ENCODE measurements around the gene GJA3.

GJA3 gene

DNA sequence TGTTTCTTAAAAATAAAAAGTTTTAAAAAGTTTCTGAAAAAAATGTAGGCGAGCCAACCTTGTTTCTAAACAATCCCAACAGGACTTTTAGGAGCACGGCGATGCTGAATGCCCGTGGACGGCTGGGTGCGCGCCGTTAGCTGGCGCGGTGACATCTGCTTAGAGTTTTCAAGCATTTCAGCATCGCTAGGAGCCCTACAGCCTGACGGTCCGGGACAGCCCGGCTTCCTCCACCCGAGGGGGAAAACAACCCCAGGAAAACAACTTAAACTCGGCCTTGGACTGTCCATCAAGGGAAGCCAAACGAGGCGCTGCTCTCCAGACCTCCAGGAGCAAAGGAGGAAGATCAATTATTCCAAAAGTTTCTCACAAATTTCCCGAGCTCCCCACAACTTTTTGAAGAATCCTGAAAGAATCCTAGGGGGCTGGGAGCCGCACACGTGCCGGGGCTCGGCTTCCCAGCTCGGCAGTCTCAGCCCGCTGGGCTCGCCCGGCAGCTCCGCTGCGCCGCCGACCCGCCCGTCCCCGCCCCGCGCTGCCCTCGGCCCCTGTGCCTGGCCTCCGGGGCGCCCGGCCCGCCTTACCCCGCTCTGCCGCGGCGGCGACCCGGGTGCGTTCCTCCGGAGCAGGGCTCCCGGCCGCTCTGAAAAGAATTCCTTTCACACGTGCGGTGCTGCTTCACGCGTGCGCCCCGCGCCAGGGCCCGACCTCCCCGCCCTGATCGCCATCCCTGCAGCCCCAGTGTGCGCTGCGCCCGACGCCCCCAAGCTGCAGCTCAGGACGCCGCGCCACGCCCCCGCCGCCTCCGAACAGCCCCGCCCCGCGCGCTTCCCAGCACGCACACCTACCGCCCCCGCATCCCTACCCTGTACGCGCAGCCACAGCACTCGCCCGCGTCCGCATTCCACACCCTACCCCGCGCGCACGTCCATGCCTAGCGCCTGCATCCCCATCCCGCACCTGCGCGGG is at the start of gene GJA3:
GJA3 (minus strand) TSS at position 747 of the 969 bp plus-strand sequence. CDS start 17,764 bp downstream, outside the sequence.
- in situ Hi-C loops (cut with HindIII; ENCODE audit: low sequenced_read_pairs) = no loop called here

DNA sequence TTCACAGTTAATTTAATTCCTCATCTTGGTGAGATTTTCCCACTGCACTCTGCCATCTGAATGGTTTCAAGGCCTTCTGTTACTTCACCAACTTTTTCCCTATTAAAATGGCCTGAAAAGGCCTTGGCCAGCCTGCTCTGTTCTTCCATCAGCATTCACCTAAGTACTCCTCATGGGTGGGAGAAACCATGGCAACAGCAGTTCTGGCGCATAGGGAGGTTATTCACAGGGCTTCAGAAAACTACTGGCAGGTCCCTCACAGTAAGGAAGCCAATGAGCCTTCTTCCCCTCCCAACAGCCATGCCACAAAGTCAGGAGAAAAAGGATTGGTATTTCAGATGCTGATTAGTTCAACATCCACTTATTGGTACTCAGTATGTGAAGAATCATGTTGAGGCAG is 49.1 kb upstream of the GJA3 start:
- in situ Hi-C loops (cut with HindIII; ENCODE audit: low sequenced_read_pairs) = no loop called here

DNA sequence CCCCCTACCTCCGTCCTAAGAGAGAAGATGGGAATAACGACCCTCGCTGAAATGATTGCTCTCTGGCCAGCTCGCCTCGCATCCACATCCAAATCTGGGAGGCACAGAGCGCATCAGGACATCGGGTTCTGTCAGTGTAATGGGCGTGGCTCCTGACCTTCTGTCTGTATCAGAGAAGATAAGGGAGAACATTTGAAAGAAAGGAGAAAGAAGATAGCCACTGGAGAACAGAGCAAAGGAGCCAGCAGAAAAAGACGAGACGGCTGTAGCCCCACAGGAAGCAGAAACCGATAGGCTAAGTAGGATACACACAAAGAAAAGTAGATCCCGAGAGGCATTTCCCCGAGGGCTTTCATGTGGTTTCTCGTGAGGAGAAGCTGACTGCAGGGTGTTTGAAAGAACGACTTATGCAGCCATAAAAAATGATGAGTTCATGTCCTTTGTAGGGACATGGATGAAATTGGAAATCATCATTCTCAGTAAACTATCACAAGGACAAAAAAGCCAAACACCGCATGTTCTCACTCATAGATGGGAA is 45.9 kb upstream of the GJA3 start:
- in situ Hi-C loops (cut with HindIII; ENCODE audit: low sequenced_read_pairs) = no loop called here

DNA sequence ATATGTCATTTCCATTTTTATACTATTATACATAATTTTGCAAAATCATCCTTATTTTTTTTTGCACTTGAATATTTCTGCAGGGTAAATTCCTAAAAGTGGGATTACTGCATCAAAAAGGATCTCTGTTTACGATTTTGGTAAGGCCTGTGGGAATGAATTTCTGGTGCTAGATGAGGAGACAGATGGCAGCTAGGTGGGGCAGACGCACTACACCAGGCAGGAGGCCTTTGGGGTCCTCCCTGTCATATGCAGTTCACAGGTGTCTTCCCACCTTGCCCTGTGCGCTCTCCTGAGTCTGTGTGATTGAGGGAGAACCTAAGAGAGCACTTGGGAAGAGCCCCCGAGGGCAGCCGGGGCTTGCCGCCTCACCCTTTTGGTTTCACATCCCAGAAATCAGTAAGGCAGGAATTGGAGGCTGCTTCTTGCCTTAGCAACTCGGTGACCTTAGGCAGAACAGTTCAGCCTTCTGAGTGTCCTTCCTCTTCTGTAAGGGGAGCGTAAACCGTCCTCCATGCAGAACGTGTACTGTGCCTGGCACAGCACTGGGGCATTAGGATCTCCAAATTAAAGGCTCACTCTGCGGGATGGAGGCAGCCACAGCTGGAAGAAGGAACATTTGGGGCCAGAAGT is 45.3 kb upstream of the GJA3 start:
- in situ Hi-C loops (cut with HindIII; ENCODE audit: low sequenced_read_pairs) = no loop called here

DNA sequence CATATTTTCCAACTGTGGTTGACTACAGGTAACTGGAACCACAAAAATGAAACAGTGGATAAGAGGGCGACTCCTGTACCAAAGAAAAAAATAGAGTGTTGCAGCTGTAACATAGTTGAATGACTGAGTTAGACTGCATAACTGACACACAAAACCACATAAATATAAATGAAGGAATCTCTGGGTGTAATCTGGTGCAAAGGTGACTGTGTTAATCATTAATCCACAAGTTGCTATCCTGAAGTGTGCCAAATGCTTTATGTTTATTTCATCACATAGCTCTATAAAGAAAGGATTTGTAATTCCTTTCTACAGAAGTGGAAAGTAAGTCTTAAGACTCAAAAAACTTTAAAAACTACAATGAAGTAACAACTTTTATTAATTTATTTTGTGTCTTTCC is 37.9 kb upstream of the GJA3 start:
- in situ Hi-C loops (cut with HindIII; ENCODE audit: low sequenced_read_pairs) = loop anchor here (5.0 to 25.0 kb wide), 4 partner anchors 34 to 706 kb away; partner anchors contain the start of genes GJB6, IL17D and XPO4

DNA sequence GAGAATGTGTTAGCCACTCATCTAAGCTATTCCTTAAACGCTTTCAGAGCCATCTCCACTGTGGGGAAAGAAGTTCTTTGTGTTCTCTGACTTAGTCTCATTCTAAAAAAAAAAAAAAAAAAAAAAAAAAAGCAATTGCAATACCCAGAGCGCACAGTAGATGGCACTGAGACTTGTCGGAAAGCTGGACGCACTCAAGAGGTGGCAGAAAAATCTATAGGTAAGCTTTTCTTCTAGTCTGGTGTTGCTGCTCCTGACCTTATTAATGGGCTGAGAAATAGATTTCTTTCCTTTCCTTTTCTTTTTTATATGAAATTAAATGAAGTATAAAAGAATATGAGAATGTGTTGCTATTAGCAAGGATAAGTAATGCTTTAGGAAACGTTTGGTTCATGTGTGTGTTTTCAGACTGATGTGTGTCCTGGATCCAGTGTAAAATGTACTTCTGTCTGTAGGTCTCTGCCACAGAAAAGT is 36.5 kb upstream of the GJA3 start:
- in situ Hi-C loops (cut with HindIII; ENCODE audit: low sequenced_read_pairs) = loop anchor here (5.0 to 25.0 kb wide), 4 partner anchors 35 to 707 kb away; partner anchors contain the start of genes GJB6, IL17D and XPO4

DNA sequence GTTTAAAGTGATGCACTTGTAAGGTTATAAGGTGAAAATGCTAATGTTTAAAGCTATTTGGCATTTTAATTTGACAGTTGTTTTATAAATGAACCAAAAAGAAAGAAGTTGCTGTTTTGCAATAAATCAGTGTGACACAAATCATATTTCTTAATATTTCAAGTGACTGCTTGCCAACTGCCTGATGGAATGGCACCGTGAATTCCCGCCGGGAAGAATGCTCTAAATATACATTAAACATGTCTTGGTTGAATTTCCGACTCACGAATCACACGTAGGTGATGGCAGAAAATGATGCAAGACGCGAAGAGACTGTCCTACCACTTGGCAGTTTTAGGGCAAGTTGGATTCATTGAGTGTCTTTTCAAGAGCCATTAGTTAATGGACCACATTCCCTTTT is 34.9 kb upstream of the GJA3 start:
- in situ Hi-C loops (cut with HindIII; ENCODE audit: low sequenced_read_pairs) = loop anchor here (5.0 to 25.0 kb wide), 4 partner anchors 36 to 709 kb away; partner anchors contain the start of genes GJB6, IL17D and XPO4

DNA sequence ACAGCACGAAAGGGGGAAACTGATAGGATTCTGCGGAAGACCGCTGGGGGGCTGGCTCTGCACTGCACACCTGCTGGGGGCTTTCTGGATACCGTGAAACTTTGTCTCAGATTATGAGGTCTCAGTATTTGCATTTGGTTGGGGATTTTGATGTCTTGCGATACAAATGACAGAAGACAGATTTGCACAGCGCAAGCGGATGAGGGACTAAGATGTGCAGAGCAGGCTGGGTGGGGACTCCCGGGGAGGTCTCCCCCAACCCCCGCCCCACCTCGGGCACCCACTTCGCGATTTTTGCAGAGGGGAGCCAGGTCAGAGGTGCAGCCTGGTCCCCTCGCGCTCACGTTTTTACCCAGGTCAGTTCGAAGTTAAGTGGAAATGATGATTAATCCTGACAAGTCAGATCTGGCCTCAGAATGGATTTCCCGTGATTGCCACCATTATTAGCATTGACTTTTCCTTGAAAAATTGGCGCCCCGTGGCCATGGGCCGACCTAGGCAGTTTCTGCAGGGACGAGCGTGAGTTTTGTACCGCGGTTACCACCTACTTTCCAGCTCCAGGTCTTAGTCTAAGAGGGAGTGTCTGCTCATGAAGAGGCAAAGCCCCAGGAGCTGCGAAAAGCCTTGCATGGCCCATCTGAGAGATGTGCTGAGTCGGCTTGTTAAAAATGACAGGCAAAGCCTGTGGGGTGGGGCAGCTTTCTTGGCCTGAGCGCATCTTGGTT is 33.2 kb upstream of the GJA3 start:
- in situ Hi-C loops (cut with HindIII; ENCODE audit: low sequenced_read_pairs) = loop anchor here (5.0 to 25.0 kb wide), 5 partner anchors 93 to 711 kb away; partner anchors contain the start of genes IL17D and XPO4

DNA sequence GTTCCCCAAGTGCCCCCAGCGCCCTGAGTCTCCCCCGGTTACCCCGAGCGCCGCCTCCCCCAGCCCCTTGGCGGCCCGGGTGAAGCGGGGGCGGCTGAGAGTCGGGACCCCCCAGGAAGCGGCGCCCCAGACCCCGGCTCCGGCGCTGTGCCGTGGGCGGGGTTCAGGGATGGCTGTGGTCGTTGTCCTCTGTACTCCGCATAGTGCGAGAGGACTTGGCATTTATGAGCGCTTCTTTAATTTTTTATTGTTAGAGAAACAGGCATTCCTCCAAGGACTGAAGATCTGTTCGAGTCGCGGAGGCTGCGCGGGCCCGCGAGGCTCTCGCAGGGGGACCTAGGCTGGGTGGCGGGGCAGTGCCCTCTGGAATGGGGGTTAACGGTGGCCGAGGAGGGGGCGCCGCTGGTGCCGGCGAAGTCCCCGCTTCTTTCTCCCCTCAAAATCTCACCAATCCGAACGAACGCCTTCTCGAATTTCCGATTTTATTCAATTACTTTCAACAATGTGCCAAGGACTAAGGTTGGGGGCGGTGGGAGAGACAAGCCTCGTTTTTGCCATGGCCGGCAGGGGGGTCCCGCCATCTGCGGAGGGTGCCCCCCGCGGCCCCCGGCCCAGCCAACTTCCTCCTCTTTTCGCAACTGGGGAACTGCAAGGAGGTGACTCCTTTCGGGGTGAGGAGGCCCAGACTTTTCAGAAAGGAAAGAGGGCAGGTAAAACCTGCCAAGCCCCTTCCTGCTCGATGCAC is 32.5 kb upstream of the GJA3 start:
- in situ Hi-C loops (cut with HindIII; ENCODE audit: low sequenced_read_pairs) = loop anchor here (5.0 to 25.0 kb wide), 5 partner anchors 94 to 711 kb away; partner anchors contain the start of genes IL17D and XPO4

DNA sequence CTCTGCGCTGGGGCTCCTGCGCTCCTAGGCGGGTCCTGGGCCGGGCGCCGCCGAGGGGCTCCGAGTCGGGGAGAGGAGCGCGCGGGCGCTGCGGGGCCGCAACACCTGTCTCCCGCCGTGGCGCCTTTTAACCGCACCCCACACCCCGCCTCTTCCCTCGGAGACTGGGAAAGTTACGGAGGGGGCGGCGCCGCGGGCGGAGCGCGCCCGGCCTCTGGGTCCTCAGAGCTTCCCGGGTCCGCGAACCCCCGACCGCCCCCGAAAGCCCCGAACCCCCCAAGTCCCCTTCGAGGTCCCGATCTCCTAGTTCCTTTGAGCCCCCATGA is 31.9 kb upstream of the GJA3 start, which contains the start of gene GJB2:
GJB2 (minus strand) TSS at position 103 of the 326 bp plus-strand sequence. CDS start 3,357 bp downstream, outside the sequence.
- in situ Hi-C loops (cut with HindIII; ENCODE audit: low sequenced_read_pairs) = loop anchor here (5.0 to 25.0 kb wide), 5 partner anchors 95 to 712 kb away; partner anchors contain the start of genes IL17D and XPO4

DNA sequence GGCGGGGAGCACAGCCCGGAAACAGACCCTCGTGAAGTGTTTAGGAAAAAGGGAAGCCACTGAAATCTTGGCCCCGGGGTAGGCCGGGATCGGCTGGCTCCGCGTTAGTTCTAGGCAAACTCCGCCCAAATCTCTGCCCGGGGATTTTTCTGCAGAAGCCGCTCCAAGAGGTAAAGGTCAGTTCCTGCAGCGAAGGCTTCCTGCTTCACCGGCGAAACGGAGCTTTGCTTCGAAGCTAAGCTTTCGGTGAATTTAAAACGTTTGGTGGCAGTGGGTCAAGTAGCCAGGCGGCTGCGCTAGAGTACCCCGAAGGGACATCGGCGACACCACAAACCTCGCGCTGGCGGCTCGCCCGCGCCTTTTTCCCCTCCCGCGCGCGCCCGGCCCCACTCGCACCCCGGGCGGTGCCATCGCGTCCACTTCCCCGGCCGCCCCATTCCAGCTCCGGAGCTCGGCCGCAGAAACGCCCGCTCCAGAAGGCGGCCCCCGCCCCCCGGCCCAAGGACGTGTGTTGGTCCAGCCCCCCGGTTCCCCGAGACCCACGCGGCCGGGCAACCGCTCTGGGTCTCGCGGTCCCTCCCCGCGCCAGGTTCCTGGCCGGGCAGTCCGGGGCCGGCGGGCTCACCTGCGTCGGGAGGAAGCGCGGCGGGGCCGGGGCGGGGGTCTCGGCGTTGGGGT is 31.4 kb upstream of the GJA3 start:
- in situ Hi-C loops (cut with HindIII; ENCODE audit: low sequenced_read_pairs) = loop anchor here (5.0 to 25.0 kb wide), 5 partner anchors 95 to 713 kb away; partner anchors contain the start of genes IL17D and XPO4

DNA sequence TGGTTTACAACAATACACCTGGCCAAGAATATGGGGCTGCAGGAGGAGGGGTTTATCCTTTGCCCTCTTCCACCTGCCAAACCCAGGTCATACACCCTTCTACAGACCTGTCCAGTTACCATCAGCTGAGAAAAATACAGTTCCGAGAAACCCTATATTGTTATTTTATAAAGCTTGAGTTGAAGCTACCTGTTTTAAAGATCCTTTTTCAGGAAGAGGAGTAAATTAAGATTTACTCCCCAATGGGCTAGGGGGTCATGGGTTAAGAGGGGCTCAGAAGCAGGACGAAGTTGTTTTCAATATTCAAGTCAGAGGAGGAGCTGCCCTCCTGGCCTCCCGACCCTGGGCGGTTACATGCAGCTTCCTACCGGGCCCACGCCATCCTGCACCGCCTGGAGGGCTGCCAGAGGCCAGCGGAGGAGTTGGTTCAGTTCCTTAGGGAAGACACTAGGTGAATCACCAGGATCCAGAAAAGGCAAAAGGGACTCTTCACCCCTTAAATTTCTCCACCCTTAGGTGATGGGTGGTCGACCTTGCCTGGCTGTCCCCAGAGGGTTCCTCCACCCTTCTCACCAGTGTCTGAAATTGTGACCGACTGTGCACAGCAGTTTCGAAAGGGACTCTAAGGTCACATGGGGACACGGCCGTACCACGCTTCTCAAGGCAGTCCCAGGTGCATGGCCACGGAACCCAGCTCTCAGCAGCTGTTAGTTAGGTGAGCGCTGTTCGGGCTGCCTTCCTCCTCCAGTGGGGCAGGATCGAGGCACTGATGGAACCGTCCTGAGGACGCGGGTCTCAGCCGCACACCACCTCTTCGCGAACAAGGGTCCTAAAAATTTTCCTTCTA is 30.7 kb upstream of the GJA3 start:
- in situ Hi-C loops (cut with HindIII; ENCODE audit: low sequenced_read_pairs) = loop anchor here (5.0 to 25.0 kb wide), 5 partner anchors 94 to 713 kb away; partner anchors contain the start of genes IL17D and XPO4

DNA sequence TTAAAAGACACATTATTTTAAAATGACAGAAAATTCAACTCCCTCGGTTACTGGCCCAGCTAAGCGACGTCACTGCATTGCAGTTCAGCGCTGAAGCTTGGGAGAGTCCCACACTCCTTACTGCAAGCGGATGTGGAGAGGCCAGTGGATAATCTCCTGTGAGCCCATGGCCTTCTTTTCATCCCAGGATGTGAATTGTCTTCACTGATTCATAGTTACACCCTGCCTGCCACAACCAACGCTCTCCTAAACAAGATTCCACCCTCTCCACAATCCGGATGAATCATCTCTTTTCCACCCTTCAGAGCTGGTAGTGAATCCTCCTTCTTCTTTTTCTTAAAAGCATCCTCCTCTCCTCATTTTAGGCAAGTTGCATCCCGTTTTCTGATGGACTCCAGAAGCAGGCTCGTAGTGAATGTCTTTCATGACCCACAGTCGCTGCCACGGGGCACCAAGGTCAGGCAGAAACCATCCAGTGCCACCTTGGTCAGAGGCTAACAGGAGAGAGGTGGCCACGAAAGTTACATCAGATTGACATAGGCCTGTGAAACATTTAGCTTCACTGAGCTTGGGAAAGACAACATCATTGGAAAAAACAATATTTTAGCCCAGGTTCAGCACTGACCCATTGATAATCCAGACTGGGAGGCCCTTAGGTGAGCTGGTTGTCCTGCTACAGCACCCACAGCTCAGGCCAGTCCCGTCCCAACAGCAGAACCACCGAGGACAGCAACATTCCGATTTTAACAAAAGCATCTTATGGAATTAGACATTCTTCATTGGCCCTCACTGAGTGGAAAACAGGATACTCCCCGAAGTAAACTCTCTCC is 29.8 kb upstream of the GJA3 start:
- in situ Hi-C loops (cut with HindIII; ENCODE audit: low sequenced_read_pairs) = loop anchor here (5.0 to 25.0 kb wide), 5 partner anchors 93 to 714 kb away; partner anchors contain the start of genes IL17D and XPO4

DNA sequence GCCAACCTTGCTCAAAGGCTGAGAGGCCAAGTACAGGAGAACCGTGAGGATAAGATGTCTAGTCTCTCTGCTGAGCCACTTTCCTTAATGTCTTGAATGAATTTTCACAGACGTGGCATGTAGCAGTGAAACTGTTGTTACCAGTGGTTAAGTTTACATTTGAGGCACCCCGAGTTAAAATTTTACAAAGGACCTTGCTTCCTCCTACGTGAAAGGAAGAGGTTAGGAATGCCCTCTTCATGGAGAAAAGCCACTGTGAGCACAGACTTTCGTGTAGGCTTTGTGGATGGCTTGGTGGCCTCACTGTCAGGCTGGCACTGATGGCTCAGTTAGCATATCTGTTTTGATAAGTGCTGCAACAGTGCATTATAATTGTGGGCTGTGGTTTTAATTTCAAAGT is 29.2 kb upstream of the GJA3 start:
- in situ Hi-C loops (cut with HindIII; ENCODE audit: low sequenced_read_pairs) = loop anchor here (5.0 to 25.0 kb wide), 5 partner anchors 93 to 715 kb away; partner anchors contain the start of genes IL17D and XPO4

DNA sequence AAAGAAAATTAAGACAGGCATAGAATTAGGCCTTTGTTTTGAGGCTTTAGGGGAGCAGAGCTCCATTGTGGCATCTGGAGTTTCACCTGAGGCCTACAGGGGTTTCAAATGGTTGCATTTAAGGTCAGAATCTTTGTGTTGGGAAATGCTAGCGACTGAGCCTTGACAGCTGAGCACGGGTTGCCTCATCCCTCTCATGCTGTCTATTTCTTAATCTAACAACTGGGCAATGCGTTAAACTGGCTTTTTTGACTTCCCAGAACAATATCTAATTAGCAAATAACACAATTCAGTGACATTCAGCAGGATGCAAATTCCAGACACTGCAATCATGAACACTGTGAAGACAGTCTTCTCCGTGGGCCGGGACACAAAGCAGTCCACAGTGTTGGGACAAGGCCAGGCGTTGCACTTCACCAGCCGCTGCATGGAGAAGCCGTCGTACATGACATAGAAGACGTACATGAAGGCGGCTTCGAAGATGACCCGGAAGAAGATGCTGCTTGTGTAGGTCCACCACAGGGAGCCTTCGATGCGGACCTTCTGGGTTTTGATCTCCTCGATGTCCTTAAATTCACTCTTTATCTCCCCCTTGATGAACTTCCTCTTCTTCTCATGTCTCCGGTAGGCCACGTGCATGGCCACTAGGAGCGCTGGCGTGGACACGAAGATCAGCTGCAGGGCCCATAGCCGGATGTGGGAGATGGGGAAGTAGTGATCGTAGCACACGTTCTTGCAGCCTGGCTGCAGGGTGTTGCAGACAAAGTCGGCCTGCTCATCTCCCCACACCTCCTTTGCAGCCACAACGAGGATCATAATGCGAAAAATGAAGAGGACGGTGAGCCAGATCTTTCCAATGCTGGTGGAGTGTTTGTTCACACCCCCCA is 28.1 kb upstream of the GJA3 start:
- in situ Hi-C loops (cut with HindIII; ENCODE audit: low sequenced_read_pairs) = loop anchor here (25.0 kb wide), 1 partner anchor 523 kb away; the partner anchor contains the start of gene IL17D

DNA sequence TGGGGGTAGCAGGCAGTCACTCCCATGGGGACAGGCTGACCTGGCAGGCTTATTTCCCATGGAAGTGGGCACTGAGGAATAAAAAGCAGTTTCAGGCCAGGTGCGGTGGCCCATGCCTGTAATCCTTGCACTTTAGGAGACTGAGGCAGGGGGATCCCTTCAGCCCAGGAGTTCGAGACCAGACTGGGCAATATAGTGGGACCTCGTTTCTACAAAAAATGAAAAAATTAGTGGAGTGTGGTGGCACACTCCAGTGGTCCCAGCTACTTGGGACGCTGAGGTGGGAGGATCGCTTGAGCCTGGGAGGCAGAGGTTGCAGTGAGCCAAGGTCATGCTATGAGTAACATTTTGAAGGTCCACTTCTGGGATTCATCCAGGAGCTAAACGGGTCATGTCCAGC is 25.9 kb upstream of the GJA3 start:
- in situ Hi-C loops (cut with HindIII; ENCODE audit: low sequenced_read_pairs) = loop anchor here (25.0 kb wide), 1 partner anchor 526 kb away; the partner anchor contains the start of gene IL17D

Data from endothelial cell of hepatic sinusoid (primary cell).